GM12878 (cell line): ENCODE data around the gene GNA14. TPM values are rescaled to one million over a fixed set of nuclear protein-coding genes. Genes with fewer than 3 reads are reported as not detected.

Experiments used
- CHD1 ChIP-seq: IDR thresholded peaks from 2 replicates; pipeline ENCODE4 v1.6.1; 2012; ENCODE audit warnings: low read depth, low read length, improper control_type of control experiment
- CUX1 ChIP-seq: IDR thresholded peaks from 2 replicates; pipeline ENCODE4 v1.6.1; 2012; ENCODE audit warnings: improper control_type of control experiment, low read depth, low read length; ENCODE audit not compliant: insufficient replicate concordance
- DPF2 ChIP-seq: fragments of 450-650 bp; IDR thresholded peaks from 2 replicates; pipeline ENCODE4 v1.6.1; 2017; ENCODE audit warnings: mild to moderate bottlenecking
- GATAD2B ChIP-seq: fragments of 450-650 bp; conservative IDR thresholded peaks from 2 replicates; pipeline ENCODE4 v1.6.1; 2017; ENCODE audit warnings: low read depth, mild to moderate bottlenecking, moderate library complexity
- IKZF2 ChIP-seq, 2 experiments: fragments of 450-650 bp; IDR thresholded peaks; 2 replicates each; pipeline ENCODE4 v1.6.1; 2017; ENCODE audit warnings: mild to moderate bottlenecking in 2 of 2, moderate library complexity in 2 of 2
- KAT2A ChIP-seq: conservative IDR thresholded peaks from 2 replicates; pipeline ENCODE4 v1.6.1; 2011; ENCODE audit warnings: low read depth, low read length; ENCODE audit not compliant: control insufficient read depth
- MYC ChIP-seq: IDR thresholded peaks from 2 replicates; pipeline ENCODE4 v1.6.1; 2011; ENCODE audit warnings: mild to moderate bottlenecking, low read length, moderate library complexity, inconsistent platforms; ENCODE audit not compliant: insufficient read depth, insufficient replicate concordance, insufficient read length, severe bottlenecking
- POLR2AphosphoS5 ChIP-seq: IDR thresholded peaks from 2 replicates; pipeline ENCODE4 v1.6.1; 2011; ENCODE audit warnings: mild to moderate bottlenecking, low read length, inconsistent platforms
- SIX5 ChIP-seq: IDR thresholded peaks from 2 replicates; pipeline ENCODE4 v1.6.1; 2011; ENCODE audit warnings: mild to moderate bottlenecking, low read depth, low read length, moderate library complexity; ENCODE audit not compliant: severe bottlenecking
- TCF3 ChIP-seq: IDR thresholded peaks from 2 replicates; pipeline ENCODE4 v1.6.1; 2012; ENCODE audit warnings: low read depth, mild to moderate bottlenecking, low read length, borderline replicate concordance; ENCODE audit not compliant: insufficient read depth
- YBX1 ChIP-seq: fragments of 450-650 bp; IDR thresholded peaks from 2 replicates; pipeline ENCODE4 v1.6.1; 2016; ENCODE audit warnings: antibody characterized with exemption
- YY1 ChIP-seq: IDR thresholded peaks from 2 replicates; pipeline ENCODE4 v1.6.1; 2011; ENCODE audit warnings: low read depth, mild to moderate bottlenecking, low read length
- polyA plus RNA-seq, 11 experiments: library from polyadenylated mRNA; depleted of rRNA in 4 of 11; unstranded in 6 of 11; stranded (reverse) in 5 of 11; fragments of >200 nt; fragmentation: Nextera tagmentation in 4 of 11; fragmentation: Illumina TruSeq in 1 of 11; extraction: Ambion mirVana in 4 of 11; extraction: Trizol in 1 of 11; gene quantifications; 1 replicate in 1 of 11; 2 replicates in 10 of 11; pipeline versions ENCODE4 v1.2.1 to v1.2.3, GENCODE V29; 2011 to 2016; ENCODE audit warnings: inconsistent platforms in 2 of 11, missing spikeins in 2 of 11, low read depth in 1 of 11
- total RNA-seq, 4 experiments: library from RNA; depleted of rRNA in 3 of 4; stranded (reverse); fragments of >200 nt in 3 of 4; fragmentation: Illumina TruSeq in 1 of 4; extraction: Trizol in 1 of 4; gene quantifications; 2 replicates each; pipeline versions ENCODE4 v1.2.1 to v1.2.3, GENCODE V29; 2013 to 2021

GNA14 gene
- total and polyA plus RNA-seq, 10 of the 15 experiments (the other 5 are each of a cell fraction or from before 2014, with no cell fraction given) = 0.17 TPM; not detected in 9

- TF ChIP-seq CUX1 (no peak), CHD1 (no peak), YY1 (no peak), TCF3 (no peak), GATAD2B (no peak), YBX1 (no peak), IKZF2 (IDR thresholded peaks at IDR 0.05) (no peak), DPF2 (no peak), MYC (no peak), SIX5 (no peak), POLR2AphosphoS5 (no peak), KAT2A (no peak)
- TF ChIP-seq, all 136 proteins: peak for 0
Observed at GRCh38 chr9:77582961-77583576, 65.1 kb downstream of the GNA14 start (continued).
